NB4 (cell line): ENCODE results near the gene CDH4.

Experiments
- DNase-seq: peaks from one replicate; pipeline ENCODE4 v3.0.0; 2010; ENCODE audit warnings: low read depth
- H3K4me3 ChIP-seq: one replicate; pipeline ENCODE4 v1.5.1; 2011; ENCODE audit warnings: mild to moderate bottlenecking, low read depth, low read length, moderate library complexity
- MYC ChIP-seq: IDR thresholded peaks from 2 replicates; pipeline ENCODE4 v1.6.1; 2011; ENCODE audit warnings: low read depth, low read length
- POLR2A ChIP-seq: IDR thresholded peaks from 2 replicates; pipeline ENCODE4 v1.6.1; 2011; ENCODE audit warnings: mild to moderate bottlenecking; ENCODE audit not compliant: insufficient read length; ENCODE audit errors: extremely low read depth
- TF ChIP-seq, protein P1 (sequence below): IDR thresholded peaks from 2 replicates; pipeline ENCODE4 v1.6.1; 2011; ENCODE audit warnings: low read depth, low read length
- TF ChIP-seq, protein P2 (sequence below): IDR thresholded peaks from one replicate; pipeline ENCODE4 v1.5.1; 2012; ENCODE audit warnings: low read depth, low read length

The CDH4 gene

DNA sequence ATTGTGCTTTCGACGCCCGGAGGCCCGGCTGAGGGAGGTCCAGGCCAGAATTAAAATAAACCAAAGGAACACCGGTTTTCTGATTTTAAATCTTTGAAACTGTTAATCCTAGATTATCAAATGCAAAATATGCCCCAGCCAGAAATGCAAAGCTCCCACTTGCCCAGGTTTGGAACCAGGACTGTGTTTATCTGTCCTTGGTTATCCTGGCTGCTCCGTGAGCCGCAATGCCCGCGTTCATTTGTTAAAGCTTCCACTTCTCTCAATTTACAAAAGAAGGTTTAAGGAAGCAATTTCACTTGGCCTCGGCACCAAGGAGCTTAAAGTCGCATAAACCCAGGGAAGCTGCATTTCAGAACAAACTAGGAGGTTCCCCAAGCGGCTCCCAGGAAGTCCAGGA, 563.6 kb downstream of the CDH4 start:
- no peak overlapping the region for H3K4me3 ChIP-seq
- TF ChIP-seq, protein P1, sequence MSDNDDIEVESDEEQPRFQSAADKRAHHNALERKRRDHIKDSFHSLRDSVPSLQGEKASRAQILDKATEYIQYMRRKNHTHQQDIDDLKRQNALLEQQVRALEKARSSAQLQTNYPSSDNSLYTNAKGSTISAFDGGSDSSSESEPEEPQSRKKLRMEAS, result no peak
- TF ChIP-seq, protein P2, sequence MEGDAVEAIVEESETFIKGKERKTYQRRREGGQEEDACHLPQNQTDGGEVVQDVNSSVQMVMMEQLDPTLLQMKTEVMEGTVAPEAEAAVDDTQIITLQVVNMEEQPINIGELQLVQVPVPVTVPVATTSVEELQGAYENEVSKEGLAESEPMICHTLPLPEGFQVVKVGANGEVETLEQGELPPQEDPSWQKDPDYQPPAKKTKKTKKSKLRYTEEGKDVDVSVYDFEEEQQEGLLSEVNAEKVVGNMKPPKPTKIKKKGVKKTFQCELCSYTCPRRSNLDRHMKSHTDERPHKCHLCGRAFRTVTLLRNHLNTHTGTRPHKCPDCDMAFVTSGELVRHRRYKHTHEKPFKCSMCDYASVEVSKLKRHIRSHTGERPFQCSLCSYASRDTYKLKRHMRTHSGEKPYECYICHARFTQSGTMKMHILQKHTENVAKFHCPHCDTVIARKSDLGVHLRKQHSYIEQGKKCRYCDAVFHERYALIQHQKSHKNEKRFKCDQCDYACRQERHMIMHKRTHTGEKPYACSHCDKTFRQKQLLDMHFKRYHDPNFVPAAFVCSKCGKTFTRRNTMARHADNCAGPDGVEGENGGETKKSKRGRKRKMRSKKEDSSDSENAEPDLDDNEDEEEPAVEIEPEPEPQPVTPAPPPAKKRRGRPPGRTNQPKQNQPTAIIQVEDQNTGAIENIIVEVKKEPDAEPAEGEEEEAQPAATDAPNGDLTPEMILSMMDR, result no peak
- no peak for TF ChIP-seq POLR2A
- no peak for TF ChIP-seq MYC
- no peak for DNase-seq

DNA sequence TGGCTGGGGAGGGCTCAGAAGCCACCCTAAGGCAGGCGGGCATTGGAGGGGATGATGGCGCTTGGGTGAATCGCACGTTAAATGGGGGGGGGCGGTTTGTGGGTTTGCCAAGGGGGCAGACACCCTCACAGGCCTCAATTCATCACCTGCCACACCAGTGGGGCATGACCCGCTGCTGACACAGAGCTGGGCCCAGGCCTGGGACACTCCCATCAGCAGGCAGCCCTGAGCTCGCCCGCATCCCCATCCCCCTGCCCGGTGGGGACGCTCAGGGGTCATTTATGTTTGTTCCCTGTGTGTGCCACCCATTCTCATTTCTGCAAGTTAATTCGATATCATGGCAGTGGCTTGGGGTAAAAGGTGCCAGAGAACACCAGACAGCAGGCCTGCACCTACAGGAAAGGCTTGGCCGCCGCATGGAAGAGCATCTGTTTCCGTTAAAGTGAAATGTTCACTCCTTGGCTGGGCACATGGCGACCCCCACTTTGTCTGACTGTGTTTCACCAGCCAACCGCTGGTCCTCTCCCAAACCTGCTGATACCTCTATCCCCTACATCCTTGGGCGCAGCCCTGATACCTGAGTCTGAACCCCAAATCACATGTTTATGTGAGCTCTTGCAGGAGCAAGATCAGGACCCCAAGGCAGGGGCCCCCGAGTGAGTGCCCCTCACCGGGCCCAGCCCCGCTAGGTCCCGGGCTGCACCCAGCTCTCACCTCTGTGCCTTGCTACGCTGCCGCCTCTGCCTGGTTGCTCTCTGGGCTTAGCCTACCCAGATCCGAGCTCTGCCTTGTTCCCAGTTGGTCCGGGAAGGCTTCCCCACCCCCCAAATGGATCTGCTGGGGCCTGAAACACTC, 564.8 kb downstream of the CDH4 start:
- no peak overlapping the region for H3K4me3 ChIP-seq
- no peak for DNase-seq
- TF ChIP-seq MYC (no peak), POLR2A (no peak)
- TF ChIP-seq, protein P2, result no peak
- TF ChIP-seq, protein P1, result no peak

DNA sequence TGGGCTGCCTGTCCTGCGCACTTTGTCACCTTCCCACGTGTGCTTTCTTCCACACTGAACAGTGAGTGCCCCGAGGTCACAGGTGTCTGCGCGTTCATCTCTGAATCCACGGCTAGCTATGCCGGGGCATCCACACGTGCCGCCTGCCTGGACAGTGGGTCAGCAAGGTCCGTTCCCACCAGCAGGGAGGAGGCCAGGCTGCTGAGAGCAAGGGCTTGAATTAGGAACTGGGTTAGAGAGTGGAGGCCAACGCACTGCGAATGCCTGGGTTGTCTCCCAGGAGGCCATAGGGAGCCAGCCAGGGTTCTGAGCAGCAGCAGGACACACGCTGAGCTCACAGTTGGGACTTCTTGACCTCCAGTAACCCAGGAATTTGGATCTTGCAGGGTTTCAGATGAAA, 565.5 kb downstream of the CDH4 start:
- no peak for DNase-seq
- H3K4me3 ChIP-seq, result no peak overlapping the region
- TF ChIP-seq, protein P2, result no peak
- no peak for TF ChIP-seq POLR2A
- TF ChIP-seq, protein P1, result no peak
- no peak for TF ChIP-seq MYC

DNA sequence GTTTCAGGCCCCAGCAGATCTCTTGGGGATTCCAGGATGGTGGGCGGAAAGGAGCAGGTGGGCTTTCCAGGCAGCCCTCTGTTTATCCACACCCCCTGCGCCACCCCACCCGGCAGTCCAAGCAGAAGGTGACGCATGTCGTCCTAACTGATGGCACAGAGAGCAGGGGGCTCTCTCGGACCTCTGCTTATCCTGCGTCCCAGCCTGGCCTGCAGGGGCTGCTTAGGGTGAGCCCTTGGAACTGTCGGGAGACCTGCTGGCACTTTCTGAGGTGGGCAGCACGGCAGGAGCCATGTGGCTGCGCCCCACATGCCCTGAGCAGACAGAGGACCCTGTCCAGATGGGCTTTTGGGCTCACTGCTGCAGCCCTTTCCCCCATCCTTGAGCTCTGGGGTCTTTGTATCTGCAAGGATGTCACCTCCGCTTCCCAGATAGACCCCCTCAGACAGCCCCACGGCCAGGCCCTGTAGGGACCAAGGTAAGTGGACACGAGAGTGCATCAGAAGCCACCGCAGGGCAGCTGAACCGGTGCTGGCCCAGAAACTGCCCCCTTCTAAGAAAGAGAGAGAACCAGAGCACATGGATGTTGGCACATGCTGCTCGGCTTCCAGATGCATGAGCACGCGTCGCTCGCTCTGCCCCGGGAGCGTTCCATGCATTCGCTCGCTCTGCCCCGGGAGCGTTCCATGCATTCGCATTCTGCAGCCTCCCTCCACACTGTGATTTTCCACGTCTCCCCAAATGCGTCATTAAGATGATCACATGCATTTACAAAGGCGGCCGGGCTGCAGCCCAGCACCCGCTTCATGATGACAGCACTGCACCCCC, 566.9 kb downstream of the CDH4 start:
- no peak for TF ChIP-seq POLR2A
- TF ChIP-seq, protein P2, result no peak
- no peak for TF ChIP-seq MYC
- TF ChIP-seq, protein P1, result no peak

DNA sequence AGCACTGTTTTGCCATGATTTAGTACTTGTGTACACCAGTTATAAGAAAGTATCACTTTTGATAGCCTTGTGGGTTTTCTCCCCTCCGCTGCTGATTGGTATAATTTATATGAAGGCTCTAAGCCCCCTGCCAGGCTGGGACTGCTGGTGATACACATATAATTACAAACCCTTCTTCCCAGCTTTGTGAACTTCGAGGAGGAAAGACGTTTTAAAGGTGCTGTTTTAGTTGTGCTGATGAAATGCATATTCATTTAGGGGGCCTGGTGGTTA, 567.4 kb downstream of the CDH4 start:
- TF ChIP-seq MYC (no peak), POLR2A (no peak)
- TF ChIP-seq, protein P2, result no peak
- TF ChIP-seq, protein P1, result no peak
- no peak overlapping the region for H3K4me3 ChIP-seq
- no peak for DNase-seq

More for the DNA sequence above, 566.9 kb downstream of the CDH4 start:
- DNase-seq, result no peak
- H3K4me3 ChIP-seq, result no peak overlapping the region
